ENCODE measurements around the gene CEP170B.

CEP170B gene

GRCh38 chr14:104858811-104859426, 6.1 kb upstream of the CEP170B start:
- no peak for TF ChIP-seq EGR1 (IDR thresholded peaks at IDR 0.05)
- TF ChIP-seq EP300 (IDR thresholded peaks at IDR 0.05; ENCODE audit: borderline replicate concordance), result no peak
- no peak for TF ChIP-seq TCF12 (IDR thresholded peaks at IDR 0.05; ENCODE audit: low read depth)
- no peak for TF ChIP-seq ZBTB7A (IDR thresholded peaks at IDR 0.05; ENCODE audit: low read depth)
- no peak for TF ChIP-seq YY1 (IDR thresholded peaks at IDR 0.05; ENCODE audit: low read depth)
- no peak for TF ChIP-seq REST (IDR thresholded peaks at IDR 0.05; ENCODE audit: low read depth)
- no peak for TF ChIP-seq NFIC (IDR thresholded peaks at IDR 0.05)
- no peak for TF ChIP-seq FOXM1 (IDR thresholded peaks at IDR 0.05; ENCODE audit: borderline replicate concordance, low read depth)
- no peak for TF ChIP-seq TEAD4 (IDR thresholded peaks at IDR 0.05)
- no peak for TF ChIP-seq TAF1 (IDR thresholded peaks at IDR 0.05; ENCODE audit: low read depth)
- no peak for TF ChIP-seq USF1 (IDR thresholded peaks at IDR 0.05)
- no peak for TF ChIP-seq MAX (IDR thresholded peaks at IDR 0.05)
- no peak for TF ChIP-seq RAD21 (IDR thresholded peaks at IDR 0.05; ENCODE audit: low read depth)
- TF ChIP-seq CREB1 (IDR thresholded peaks at IDR 0.05; ENCODE audit: low read depth), result no peak
- TF ChIP-seq CEBPB (IDR thresholded peaks at IDR 0.05), result no peak

- no peak for TF ChIP-seq TAF1 (IDR thresholded peaks at IDR 0.05; ENCODE audit: low read depth)
- TF ChIP-seq CREB1 (IDR thresholded peaks at IDR 0.05; ENCODE audit: low read depth), result no peak
- TF ChIP-seq FOXM1 (IDR thresholded peaks at IDR 0.05; ENCODE audit: borderline replicate concordance, low read depth), result no peak
- TF ChIP-seq EP300 (IDR thresholded peaks at IDR 0.05; ENCODE audit: borderline replicate concordance), result no peak
- TF ChIP-seq USF1 (IDR thresholded peaks at IDR 0.05), result no peak
- TF ChIP-seq MAX (IDR thresholded peaks at IDR 0.05), result no peak
- TF ChIP-seq TEAD4 (IDR thresholded peaks at IDR 0.05), result no peak
- no peak for TF ChIP-seq CEBPB (IDR thresholded peaks at IDR 0.05)
- TF ChIP-seq EGR1 (IDR thresholded peaks at IDR 0.05), result no peak
- TF ChIP-seq NFIC (IDR thresholded peaks at IDR 0.05), result no peak
- no peak for TF ChIP-seq ZBTB7A (IDR thresholded peaks at IDR 0.05; ENCODE audit: low read depth)
- TF ChIP-seq TCF12 (IDR thresholded peaks at IDR 0.05; ENCODE audit: low read depth), result no peak
- TF ChIP-seq REST (IDR thresholded peaks at IDR 0.05; ENCODE audit: low read depth), result no peak
- no peak for TF ChIP-seq YY1 (IDR thresholded peaks at IDR 0.05; ENCODE audit: low read depth)
- TF ChIP-seq RAD21 (IDR thresholded peaks at IDR 0.05; ENCODE audit: low read depth), result no peak
These were observed 5.2 kb upstream of the CEP170B start for GRCh38 chr14:104859900-104860299.

- TF ChIP-seq TAF1 (IDR thresholded peaks at IDR 0.05; ENCODE audit: low read depth) (no peak), REST (IDR thresholded peaks at IDR 0.05; ENCODE audit: low read depth) (no peak), ZBTB7A (IDR thresholded peaks at IDR 0.05; ENCODE audit: low read depth) (no peak), NFIC (IDR thresholded peaks at IDR 0.05) (no peak), RAD21 (IDR thresholded peaks at IDR 0.05; ENCODE audit: low read depth) (no peak), TEAD4 (IDR thresholded peaks at IDR 0.05) (no peak), EP300 (IDR thresholded peaks at IDR 0.05; ENCODE audit: borderline replicate concordance) (no peak), YY1 (IDR thresholded peaks at IDR 0.05; ENCODE audit: low read depth) (no peak), USF1 (IDR thresholded peaks at IDR 0.05) (no peak), CREB1 (IDR thresholded peaks at IDR 0.05; ENCODE audit: low read depth) (no peak), TCF12 (IDR thresholded peaks at IDR 0.05; ENCODE audit: low read depth) (no peak), CEBPB (IDR thresholded peaks at IDR 0.05) (no peak)
These were observed 4.7 kb upstream of the CEP170B start for GRCh38 chr14:104860414-104860813.
